Measurements from ENCODE around the gene SLC25A45. TPM values are rescaled to one million over a fixed set of nuclear protein-coding genes. Genes with fewer than 3 reads are reported as not detected.

SLC25A45 gene
- total RNA-seq, 2 experiments from 2014 or later = 40.0 to 40.8 TPM

DNA sequence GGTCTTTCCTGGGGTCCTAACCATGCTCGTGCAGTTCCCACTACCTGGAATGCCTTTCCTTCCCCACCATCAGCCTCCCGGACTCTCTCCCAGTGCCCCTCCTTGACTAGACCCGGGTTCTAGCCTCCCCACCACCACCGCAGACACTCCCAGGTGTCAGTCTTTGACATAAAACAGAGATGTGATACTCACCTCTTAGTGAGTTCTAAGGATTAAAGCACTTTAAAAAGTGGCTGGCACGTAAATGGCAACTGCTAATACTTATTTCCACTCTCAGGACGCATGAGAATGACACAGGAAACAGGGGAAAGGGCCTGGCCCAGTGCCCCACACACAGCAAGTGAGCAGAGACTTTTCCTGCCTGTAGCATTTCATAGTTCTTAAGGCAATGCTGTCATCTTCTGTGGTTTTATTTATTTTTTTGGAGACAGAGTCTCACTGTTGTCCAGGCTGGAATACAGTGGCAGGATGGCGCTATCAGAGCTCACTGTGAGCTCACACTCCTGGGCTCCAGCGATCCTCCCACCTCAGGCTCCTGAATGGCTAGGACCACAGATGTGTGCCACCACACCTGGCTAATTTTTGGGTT, 1.9 kb upstream of the SLC25A45 start:
- no peak for ATAC-seq (ENCODE audit: poor library complexity)
- H3K4me3 ChIP-seq (ENCODE audit: low read length) = no peak overlapping the region

DNA sequence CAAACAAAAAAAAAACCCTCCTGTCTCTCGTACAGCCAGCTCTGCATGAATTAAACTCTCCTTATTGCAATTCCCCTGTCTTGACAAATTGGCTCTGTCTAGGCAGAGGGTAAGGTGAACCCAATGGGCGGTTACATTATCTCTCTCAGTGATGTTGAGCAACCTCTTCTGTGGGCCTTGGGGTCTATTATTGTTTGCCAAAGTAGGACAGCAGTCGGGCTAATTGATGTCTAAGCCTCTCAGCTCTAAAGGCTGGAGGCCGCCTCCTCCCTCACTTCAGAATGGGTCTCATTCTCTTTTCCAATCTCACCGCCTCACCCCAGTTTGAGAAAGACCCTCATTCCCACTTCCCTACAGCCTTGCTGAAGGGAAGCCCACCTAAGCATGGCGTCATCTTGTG, 1.3 kb upstream of the SLC25A45 start:
- H3K27me3 ChIP-seq (ENCODE audit: control insufficient read depth in 1 of 2, insufficient read depth in 2 of 2, low read length in 2 of 2) = no peaks in the 10 kb centered on the region
- H3K27ac ChIP-seq (ENCODE audit: low read depth in 1 of 2, low read length in 2 of 2) = peak overlapping the region; percentile 69 to 99
- no peak for DNase-seq
- H3K4me1 ChIP-seq (ENCODE audit: insufficient read depth, low read length) = peaks cover 89% of the 10 kb centered on the region
- peak overlapping the region; percentile 94 for H3K4me3 Mint-ChIP-seq
- H3K9me3 ChIP-seq (ENCODE audit: control insufficient read depth in 1 of 2, insufficient read depth in 1 of 2, low read length in 2 of 2) = no peaks in the 10 kb centered on the region
- POLR2A ChIA-PET = interaction anchor here (13.2 to 14.4 kb wide), 2 partner anchors 36 to 120 kb away, joined by 225 to 350 read pairs; partner anchors contain the start of genes MALAT1 and NEAT1
- H3K27ac Mint-ChIP-seq = peak overlapping the region; percentile 98
- TF ChIP-seq, protein P1, sequence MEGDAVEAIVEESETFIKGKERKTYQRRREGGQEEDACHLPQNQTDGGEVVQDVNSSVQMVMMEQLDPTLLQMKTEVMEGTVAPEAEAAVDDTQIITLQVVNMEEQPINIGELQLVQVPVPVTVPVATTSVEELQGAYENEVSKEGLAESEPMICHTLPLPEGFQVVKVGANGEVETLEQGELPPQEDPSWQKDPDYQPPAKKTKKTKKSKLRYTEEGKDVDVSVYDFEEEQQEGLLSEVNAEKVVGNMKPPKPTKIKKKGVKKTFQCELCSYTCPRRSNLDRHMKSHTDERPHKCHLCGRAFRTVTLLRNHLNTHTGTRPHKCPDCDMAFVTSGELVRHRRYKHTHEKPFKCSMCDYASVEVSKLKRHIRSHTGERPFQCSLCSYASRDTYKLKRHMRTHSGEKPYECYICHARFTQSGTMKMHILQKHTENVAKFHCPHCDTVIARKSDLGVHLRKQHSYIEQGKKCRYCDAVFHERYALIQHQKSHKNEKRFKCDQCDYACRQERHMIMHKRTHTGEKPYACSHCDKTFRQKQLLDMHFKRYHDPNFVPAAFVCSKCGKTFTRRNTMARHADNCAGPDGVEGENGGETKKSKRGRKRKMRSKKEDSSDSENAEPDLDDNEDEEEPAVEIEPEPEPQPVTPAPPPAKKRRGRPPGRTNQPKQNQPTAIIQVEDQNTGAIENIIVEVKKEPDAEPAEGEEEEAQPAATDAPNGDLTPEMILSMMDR (IDR thresholded peaks at IDR 0.05) = no peak
- peaks cover 24% of the 10 kb centered on the region for H3K36me3 ChIP-seq (ENCODE audit: insufficient read depth, low read length)
- CTCF ChIA-PET = interaction anchor here (1.1 to 2.3 kb wide), 3 partner anchors 33 to 127 kb away, joined by 4 to 32 read pairs (median 5); no protein-coding TSS in a partner anchor
- H3K9me3 Mint-ChIP-seq = no peaks in the 10 kb centered on the region
- intact Hi-C loops (cut with DNase I, micrococcal nuclease) = loop anchor here in 1 of 2 experiments (2.0 kb wide), 1 partner anchor 49 kb away; no protein-coding TSS in a partner anchor
- H3K4me1 Mint-ChIP-seq (ENCODE audit: low read depth) = peaks cover 69% of the 10 kb centered on the region
- peaks cover 15% of the 10 kb centered on the region for H3K36me3 Mint-ChIP-seq (ENCODE audit: low read depth)
- no peak for ATAC-seq (ENCODE audit: poor library complexity)
- no peak overlapping the region for H3K4me3 ChIP-seq (ENCODE audit: low read length)
- H3K27me3 Mint-ChIP-seq = no peaks in the 10 kb centered on the region

More for the DNA sequence above, 1.9 kb upstream of the SLC25A45 start:
- Mint-ChIP-seq H3K36me3 (ENCODE audit: low read depth) (peaks cover 19% of the 10 kb centered on the region), H3K4me1 (ENCODE audit: low read depth) (peaks cover 76% of the 10 kb centered on the region), H3K27ac (peak overlapping the region; percentile 98), H3K27me3 (no peaks in the 10 kb centered on the region), H3K4me3 (peak overlapping the region; percentile 94), H3K9me3 (no peaks in the 10 kb centered on the region)
- ChIA-PET POLR2A (interaction anchor here (0.6 to 14.4 kb wide), 6 partner anchors 18 to 204 kb away, joined by 3 to 350 read pairs (median 4); partner anchors contain the start of genes MALAT1 and NEAT1), CTCF (interaction anchor here (0.6 to 1.5 kb wide), 3 partner anchors 32 to 126 kb away, joined by 3 to 5 read pairs (median 4); no protein-coding TSS in a partner anchor)
- TF ChIP-seq, protein P1 (IDR thresholded peaks at IDR 0.05) = no peak
- Histone ChIP-seq H3K27ac (ENCODE audit: low read depth in 1 of 2, low read length in 2 of 2) (peak overlapping the region; percentile 69 to 99), H3K27me3 (ENCODE audit: control insufficient read depth in 1 of 2, insufficient read depth in 2 of 2, low read length in 2 of 2) (no peaks in the 10 kb centered on the region), H3K9me3 (ENCODE audit: control insufficient read depth in 1 of 2, insufficient read depth in 1 of 2, low read length in 2 of 2) (no peaks in the 10 kb centered on the region), H3K4me1 (ENCODE audit: insufficient read depth, low read length) (peaks cover 93% of the 10 kb centered on the region), H3K36me3 (ENCODE audit: insufficient read depth, low read length) (peaks cover 21% of the 10 kb centered on the region)
- DNase-seq = peak in 5 of 14 experiments; percentile 21 to 77 (median 50)
- intact Hi-C loops (cut with DNase I, micrococcal nuclease) = no loop called here

DNA sequence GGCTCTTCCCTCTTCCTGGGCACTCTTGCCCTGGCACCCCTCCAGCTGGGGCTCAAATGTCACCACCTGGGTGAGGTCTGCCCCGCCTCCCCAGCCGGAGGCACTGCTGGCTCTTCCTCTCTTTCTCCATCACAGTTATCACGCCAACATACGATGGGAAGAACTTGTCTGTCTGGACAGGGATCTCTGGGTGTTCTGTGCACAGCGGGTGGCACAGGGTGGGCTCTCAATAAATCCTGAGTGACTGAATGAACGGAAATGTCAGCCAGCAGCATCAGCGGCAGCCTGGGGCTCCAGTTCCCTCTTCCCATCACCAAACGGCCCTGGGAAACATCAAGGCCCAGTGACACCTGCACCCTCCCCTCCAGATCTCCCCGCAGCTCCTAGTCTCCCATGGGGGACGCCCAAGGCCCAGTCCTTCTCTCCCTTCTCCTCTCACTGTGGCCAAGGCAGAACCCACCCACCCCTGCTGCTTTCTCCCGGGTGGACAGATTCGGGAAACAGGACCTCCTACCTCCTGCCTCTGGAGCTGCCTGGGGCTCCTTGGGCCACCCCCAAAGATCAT, 440 bp upstream of the SLC25A45 start:
- H3K4me1 ChIP-seq (ENCODE audit: insufficient read depth, low read length) = peaks cover 80% of the 10 kb centered on the region
- H3K4me3 ChIP-seq (ENCODE audit: low read length) = peak overlapping the region; percentile 76
- Mint-ChIP-seq H3K4me3 (peak overlapping the region; percentile 86), H3K27me3 (no peaks in the 10 kb centered on the region), H3K4me1 (ENCODE audit: low read depth) (peaks cover 61% of the 10 kb centered on the region), H3K36me3 (ENCODE audit: low read depth) (peaks cover 16% of the 10 kb centered on the region), H3K27ac (peak overlapping the region; percentile 98), H3K9me3 (no peaks in the 10 kb centered on the region)
- ChIA-PET POLR2A (interaction anchor here (0.6 to 14.4 kb wide), 7 partner anchors 11 to 232 kb away, joined by 3 to 350 read pairs (median 7); partner anchors contain the start of genes MALAT1, NEAT1 and PCNX3), CTCF (interaction anchor here (1.0 to 2.3 kb wide), 14 partner anchors 18 to 128 kb away, joined by 3 to 32 read pairs (median 5); partner anchors contain the start of genes MALAT1 and TIGD3)
- ATAC-seq (ENCODE audit: poor library complexity) (no peak), DNase-seq (no peak)
- TF ChIP-seq, protein P1 (IDR thresholded peaks at IDR 0.05) = no peak
- H3K9me3 ChIP-seq (ENCODE audit: control insufficient read depth in 1 of 2, insufficient read depth in 1 of 2, low read length in 2 of 2) = no peaks in the 10 kb centered on the region
- no peaks in the 10 kb centered on the region for H3K27me3 ChIP-seq (ENCODE audit: control insufficient read depth in 1 of 2, insufficient read depth in 2 of 2, low read length in 2 of 2)
- peak overlapping the region; percentile 94 to 95 for H3K27ac ChIP-seq (ENCODE audit: low read depth in 1 of 2, low read length in 2 of 2)
- intact Hi-C loops (cut with DNase I, micrococcal nuclease) = loop anchor here (1.0 to 2.0 kb wide), 5 partner anchors 33 to 127 kb away; no protein-coding TSS in a partner anchor
- peaks cover 16% of the 10 kb centered on the region for H3K36me3 ChIP-seq (ENCODE audit: insufficient read depth, low read length)

All from CD4-positive, alpha-beta T cell (primary cell).